Vagina (tissue), 2 donors: ENCODE results near the gene BBIP1. TPM values are rescaled to one million over a fixed set of nuclear protein-coding genes. Genes with fewer than 3 reads are reported as not detected.

Experiments
- DNase-seq, 2 donors: peaks; one replicate each; pipeline ENCODE4 v3.0.0-alpha.2; 2017; ENCODE audit errors: extremely low spot score in 2 of 2
- H3K27ac ChIP-seq: fragments of 200-600 bp; sonication (generic); one replicate; pipeline ENCODE4 v1.5.1; 2019
- H3K27me3 ChIP-seq: fragments of 200-600 bp; sonication (generic); one replicate; pipeline ENCODE4 v1.5.1; 2019
- H3K36me3 ChIP-seq, 2 donors: fragments of 200-600 bp; sonication (generic); one replicate each; pipeline ENCODE4 v1.5.1; 2017 to 2019
- H3K4me1 ChIP-seq: fragments of 200-600 bp; sonication (generic); one replicate; pipeline ENCODE4 v1.5.1; 2019
- H3K4me3 ChIP-seq, 2 donors: fragments of 200-600 bp; sonication (generic); 1 replicate in 1 of 2; 2 replicates in 1 of 2; pipeline ENCODE4 v1.5.1; 2016 to 2019
- H3K9me3 ChIP-seq: fragments of 200-600 bp; sonication (generic); one replicate; pipeline ENCODE4 v1.5.1; 2019
- POLR2A ChIP-seq, 2 donors: fragments of 450-650 bp; IDR thresholded peaks; one replicate each; pipeline ENCODE4 v1.6.1; 2017; ENCODE audit warnings: antibody characterized with exemption in 2 of 2, mild to moderate bottlenecking in 2 of 2, moderate library complexity in 2 of 2
- POLR2AphosphoS5 ChIP-seq, 2 donors: sonication (generic); formaldehyde crosslinking; IDR thresholded peaks; one replicate each; pipeline ENCODE4 v1.9.0; 2017; ENCODE audit warnings: antibody characterized with exemption in 2 of 2, mild to moderate bottlenecking in 2 of 2, low read depth in 1 of 2; ENCODE audit not compliant: insufficient read depth in 1 of 2
- intact Hi-C: fragments of 100-400 bp; cut with DNase I; formaldehyde crosslinking; loops from one replicate; pipeline ENCODE4 v1.15.1; 2023
- total RNA-seq: library from RNA; depleted of rRNA; stranded (reverse); fragments of >200 nt; gene quantifications from one replicate; pipeline ENCODE4 v1.2.3, GENCODE V29; 2016
- TF ChIP-seq, protein P1 (sequence below), 3 experiments: fragments of 450-650 bp in 2 of 3; fragments of 200-600 bp in 1 of 3; sonication (generic) in 1 of 3; IDR thresholded peaks; one replicate each; pipeline ENCODE4 v1.5.1; 2017 to 2019; ENCODE audit warnings: antibody characterized with exemption in 3 of 3, mild to moderate bottlenecking in 2 of 3, moderate library complexity in 2 of 3

The BBIP1 gene
- total RNA-seq, 1 donor from 2014 or later: 15.2 TPM

DNA sequence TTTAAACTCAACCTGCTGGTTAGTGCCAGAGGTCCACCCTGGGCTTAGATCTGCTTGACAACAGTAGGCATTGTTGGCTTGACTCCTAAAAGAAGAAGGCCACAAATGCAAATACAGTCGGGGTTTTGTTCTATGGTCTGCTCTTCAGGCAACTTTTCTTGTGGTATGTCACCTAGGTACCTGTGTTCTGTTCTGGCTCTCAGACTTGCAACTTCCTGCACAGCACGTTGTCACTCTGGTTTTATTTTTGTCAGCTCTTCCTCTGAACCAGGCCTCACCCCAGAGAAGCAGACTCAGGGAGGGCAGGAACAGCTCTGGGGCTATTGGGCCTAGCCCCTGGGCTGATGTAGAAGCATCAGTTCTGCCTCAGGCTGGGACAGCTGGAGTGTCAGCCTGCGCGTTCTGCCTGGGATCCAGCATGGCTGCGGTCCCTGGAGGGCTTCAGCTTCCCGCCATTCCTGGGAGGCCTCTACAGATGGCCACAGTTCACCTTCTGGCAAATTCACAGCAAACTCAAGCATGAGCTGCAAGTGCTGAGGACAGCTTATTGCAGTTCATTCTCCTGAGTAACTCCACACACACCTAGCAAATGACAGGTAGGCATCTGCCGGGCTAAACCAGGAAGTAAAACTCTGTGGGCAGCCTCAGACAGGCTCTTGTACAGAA is 58.3 kb downstream of the BBIP1 start:
- H3K4me1 ChIP-seq: peaks cover 85% of the 10 kb centered on the region
- TF ChIP-seq POLR2AphosphoS5 (IDR thresholded peaks at IDR 0.05; ENCODE audit: insufficient read depth in 1 of 2, low read depth in 1 of 2) (peak in 1 of 2 donors; percentile 52), POLR2A (IDR thresholded peaks at IDR 0.05) (no peak)
- intact Hi-C loops: no loop called here

DNA sequence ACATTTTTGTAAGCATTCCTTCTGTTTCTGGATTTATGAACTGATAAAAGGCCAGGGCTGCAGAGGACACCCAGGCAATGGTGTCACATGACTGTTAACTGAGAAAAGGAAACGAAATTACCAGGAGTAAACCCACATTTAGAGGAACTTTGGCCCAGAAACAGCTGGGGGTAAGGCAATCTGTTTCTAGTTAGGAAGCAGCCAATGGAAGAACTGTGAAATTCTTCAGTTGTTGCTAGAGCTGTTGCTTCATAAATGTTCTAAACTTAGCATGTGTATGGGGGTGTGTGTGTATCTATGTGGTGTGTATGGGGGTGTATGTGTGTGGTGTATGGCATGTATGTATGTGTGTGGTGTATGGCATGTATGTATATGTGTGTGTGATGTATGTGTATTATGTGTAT is 59.0 kb downstream of the BBIP1 start:
- Histone ChIP-seq H3K27ac (peak overlapping the region; percentile 86), H3K36me3 (no peaks in the 10 kb centered on the region), H3K27me3 (no peaks in the 10 kb centered on the region), H3K4me3 (no peak overlapping the region), H3K4me1 (peaks cover 78% of the 10 kb centered on the region), H3K9me3 (no peaks in the 10 kb centered on the region)
- TF ChIP-seq POLR2A (IDR thresholded peaks at IDR 0.05) (no peak), POLR2AphosphoS5 (IDR thresholded peaks at IDR 0.05; ENCODE audit: insufficient read depth in 1 of 2, low read depth in 1 of 2) (peak in 1 of 2 donors; percentile 4)
- TF ChIP-seq, protein P1, sequence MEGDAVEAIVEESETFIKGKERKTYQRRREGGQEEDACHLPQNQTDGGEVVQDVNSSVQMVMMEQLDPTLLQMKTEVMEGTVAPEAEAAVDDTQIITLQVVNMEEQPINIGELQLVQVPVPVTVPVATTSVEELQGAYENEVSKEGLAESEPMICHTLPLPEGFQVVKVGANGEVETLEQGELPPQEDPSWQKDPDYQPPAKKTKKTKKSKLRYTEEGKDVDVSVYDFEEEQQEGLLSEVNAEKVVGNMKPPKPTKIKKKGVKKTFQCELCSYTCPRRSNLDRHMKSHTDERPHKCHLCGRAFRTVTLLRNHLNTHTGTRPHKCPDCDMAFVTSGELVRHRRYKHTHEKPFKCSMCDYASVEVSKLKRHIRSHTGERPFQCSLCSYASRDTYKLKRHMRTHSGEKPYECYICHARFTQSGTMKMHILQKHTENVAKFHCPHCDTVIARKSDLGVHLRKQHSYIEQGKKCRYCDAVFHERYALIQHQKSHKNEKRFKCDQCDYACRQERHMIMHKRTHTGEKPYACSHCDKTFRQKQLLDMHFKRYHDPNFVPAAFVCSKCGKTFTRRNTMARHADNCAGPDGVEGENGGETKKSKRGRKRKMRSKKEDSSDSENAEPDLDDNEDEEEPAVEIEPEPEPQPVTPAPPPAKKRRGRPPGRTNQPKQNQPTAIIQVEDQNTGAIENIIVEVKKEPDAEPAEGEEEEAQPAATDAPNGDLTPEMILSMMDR (IDR thresholded peaks at IDR 0.05): no peak
- intact Hi-C loops: no loop called here
- no peak for DNase-seq

More for the DNA sequence above, 58.3 kb downstream of the BBIP1 start:
- no peaks in the 10 kb centered on the region for H3K27me3 ChIP-seq
- H3K4me3 ChIP-seq: no peak overlapping the region
- H3K36me3 ChIP-seq: no peaks in the 10 kb centered on the region
- peak overlapping the region; percentile 86 for H3K27ac ChIP-seq
- peak in 1 of 2 donors; percentile 94 for DNase-seq
- H3K9me3 ChIP-seq: no peaks in the 10 kb centered on the region

DNA sequence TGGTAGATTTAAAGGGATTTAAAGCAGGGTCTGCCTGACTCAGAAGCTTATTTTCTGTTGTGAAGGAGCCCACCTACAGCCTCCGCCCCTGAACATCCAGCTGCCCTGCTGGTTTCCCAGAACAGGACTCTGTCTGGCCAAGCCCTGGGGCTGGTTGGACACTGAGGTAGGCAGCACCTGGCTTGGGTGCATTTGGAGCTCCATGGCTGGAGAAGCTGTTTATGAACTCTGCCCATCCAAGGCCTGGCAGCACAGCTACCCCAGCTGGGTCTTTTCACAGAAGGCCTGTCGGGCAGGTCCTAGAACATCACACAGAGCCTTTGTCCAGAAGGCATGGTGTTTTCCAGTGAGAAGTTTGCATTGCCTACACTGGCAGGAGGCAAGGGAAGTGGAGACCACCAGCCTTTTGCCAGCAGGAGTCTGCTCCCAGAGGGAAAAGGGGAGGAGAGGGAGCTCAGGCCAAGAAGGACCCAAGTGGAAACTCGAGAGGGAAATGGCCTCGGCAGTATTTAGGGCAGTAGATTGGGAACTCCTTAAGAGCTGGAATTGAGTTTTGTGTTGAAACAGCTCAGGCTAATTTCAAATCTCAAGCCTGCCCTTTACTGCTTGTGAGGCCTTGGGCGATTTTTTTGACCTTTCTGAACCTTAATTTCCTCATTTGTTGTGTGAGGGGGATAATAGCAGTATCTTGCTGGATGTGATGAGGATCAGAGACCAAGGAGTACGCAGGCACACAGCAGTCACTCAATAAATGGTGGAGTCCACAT is 59.6 kb downstream of the BBIP1 start:
- Histone ChIP-seq H3K27me3 (no peaks in the 10 kb centered on the region), H3K27ac (peak overlapping the region; percentile 86), H3K9me3 (no peaks in the 10 kb centered on the region), H3K4me1 (peaks cover 72% of the 10 kb centered on the region), H3K4me3 (no peak overlapping the region), H3K36me3 (no peaks in the 10 kb centered on the region)
- peak in 1 of 2 donors; percentile 87 for DNase-seq
- intact Hi-C loops: no loop called here
- TF ChIP-seq, protein P1 (IDR thresholded peaks at IDR 0.05): no peak
- TF ChIP-seq POLR2A (IDR thresholded peaks at IDR 0.05): no peak
- TF ChIP-seq POLR2AphosphoS5 (IDR thresholded peaks at IDR 0.05; ENCODE audit: insufficient read depth in 1 of 2, low read depth in 1 of 2): no peak

DNA sequence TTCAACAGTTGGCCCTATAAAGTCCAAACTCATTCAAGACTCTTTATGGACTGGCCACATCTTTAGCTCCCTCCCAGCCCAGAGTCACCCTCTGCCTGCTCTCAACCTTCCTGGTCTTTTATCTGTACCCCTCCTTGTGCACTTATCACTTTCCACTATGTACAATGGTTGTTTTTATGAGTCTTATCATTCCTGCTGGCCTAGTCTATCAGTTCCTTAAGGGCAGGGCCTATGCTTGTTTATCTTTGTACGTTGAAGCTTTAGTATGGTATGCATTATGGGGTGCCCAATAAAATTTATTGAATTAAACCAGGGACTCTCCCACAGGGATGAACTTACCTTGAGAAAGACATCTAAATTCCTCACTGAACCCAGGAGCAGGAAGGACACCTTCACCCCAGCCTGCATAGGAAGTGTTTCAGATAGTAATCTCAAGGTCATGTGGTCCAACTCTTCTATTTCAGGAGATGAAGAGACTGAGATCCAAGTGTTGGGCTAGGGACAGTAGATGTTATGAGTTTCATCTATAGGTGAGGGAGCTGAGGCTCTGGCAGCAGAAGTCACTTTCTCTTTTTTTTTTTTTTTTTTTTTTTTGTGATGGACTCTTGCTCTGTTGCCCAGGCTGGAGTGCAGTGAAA is 60.6 kb downstream of the BBIP1 start:
- Histone ChIP-seq H3K36me3 (no peaks in the 10 kb centered on the region), H3K9me3 (no peaks in the 10 kb centered on the region), H3K27me3 (no peaks in the 10 kb centered on the region), H3K4me1 (peaks cover 62% of the 10 kb centered on the region), H3K4me3 (no peak overlapping the region), H3K27ac (peak overlapping the region; percentile 86)
- TF ChIP-seq, protein P1 (IDR thresholded peaks at IDR 0.05): no peak
- TF ChIP-seq POLR2AphosphoS5 (IDR thresholded peaks at IDR 0.05; ENCODE audit: insufficient read depth in 1 of 2, low read depth in 1 of 2) (no peak), POLR2A (IDR thresholded peaks at IDR 0.05) (no peak)
- DNase-seq: no peak
- intact Hi-C loops: no loop called here

DNA sequence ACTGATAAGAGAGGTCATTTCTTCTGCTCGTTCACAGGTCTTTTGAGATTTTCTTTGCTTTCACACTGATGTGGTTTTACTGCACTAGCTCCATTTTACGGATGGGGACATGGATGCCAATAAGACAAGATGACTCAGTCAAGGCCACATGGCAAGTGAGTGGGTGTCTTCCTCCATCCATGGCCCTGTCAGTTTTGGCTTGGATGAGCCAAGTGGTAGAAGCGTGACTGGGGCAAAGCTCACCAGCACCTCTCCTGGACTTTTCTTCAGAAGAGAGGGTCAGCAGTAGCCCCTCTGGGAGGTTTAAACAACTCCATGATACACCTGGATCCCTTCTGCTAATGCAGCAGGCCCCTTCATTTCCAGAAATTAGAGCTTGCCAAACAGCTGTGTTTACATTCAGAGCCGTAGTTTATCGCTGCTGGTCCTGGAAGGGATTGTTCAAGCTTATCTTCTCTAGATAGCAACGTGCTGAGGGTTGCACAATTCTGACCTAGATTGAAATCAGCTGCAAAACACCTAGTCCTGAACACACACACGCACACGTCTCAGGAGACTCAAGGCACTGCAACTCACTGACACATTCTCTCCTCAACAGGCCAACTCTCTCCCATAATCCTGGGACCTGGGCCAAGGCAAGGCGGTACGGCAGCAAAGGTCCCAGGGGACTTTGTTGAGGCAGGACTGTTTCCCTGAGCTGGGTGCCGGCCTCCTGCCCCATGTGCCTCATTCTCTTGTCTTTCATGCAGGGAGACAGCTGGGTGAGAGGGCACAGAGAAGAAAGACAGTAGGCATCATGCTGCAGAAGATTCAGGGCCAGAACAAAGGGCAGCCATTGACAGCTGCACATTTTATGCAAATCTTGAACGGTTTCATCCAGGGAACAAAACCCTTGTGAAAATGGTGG is 61.5 kb downstream of the BBIP1 start:
- peak overlapping the region; percentile 86 for H3K27ac ChIP-seq
- intact Hi-C loops: no loop called here
- no peaks in the 10 kb centered on the region for H3K36me3 ChIP-seq
- no peaks in the 10 kb centered on the region for H3K27me3 ChIP-seq
- no peaks in the 10 kb centered on the region for H3K9me3 ChIP-seq
- DNase-seq: peak; percentile 88 to 93
- peaks cover 53% of the 10 kb centered on the region for H3K4me1 ChIP-seq
- H3K4me3 ChIP-seq: no peak overlapping the region
- TF ChIP-seq POLR2AphosphoS5 (IDR thresholded peaks at IDR 0.05; ENCODE audit: insufficient read depth in 1 of 2, low read depth in 1 of 2) (peak; percentile 31 to 48), POLR2A (IDR thresholded peaks at IDR 0.05) (no peak)
- TF ChIP-seq, protein P1 (IDR thresholded peaks at IDR 0.05): no peak
